Measurements from ENCODE around the gene CSMD2.

DNA sequence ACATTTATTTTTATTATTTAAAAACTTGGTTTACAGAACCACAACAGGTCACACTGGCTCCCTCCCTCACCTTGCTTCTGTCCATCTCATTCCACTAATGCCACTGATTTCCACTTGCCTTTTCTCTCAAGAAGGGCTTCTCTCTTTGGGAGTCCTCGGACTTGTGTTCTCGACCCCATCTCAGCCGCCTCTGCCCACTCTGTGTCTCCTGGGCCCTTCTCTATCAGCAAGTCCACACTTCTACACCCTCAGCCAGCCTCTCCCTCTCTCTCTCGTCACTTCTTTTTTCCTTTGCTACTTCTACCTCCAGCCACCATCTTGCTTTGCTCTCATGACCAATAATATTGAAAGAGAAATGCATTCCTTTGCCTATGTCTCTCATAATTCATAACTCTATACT is 171.7 kb downstream of the CSMD2 start:
- TF ChIP-seq CTCF (IDR thresholded peaks at IDR 0.05) (no peak), POLR2AphosphoS5 (IDR thresholded peaks at IDR 0.05) (no peak), POLR2A (IDR thresholded peaks at IDR 0.05) (no peak)

All from transverse colon (tissue), 4 donors.